Panc1 (cell line): Measurements from ENCODE around the gene SHISAL2B. TPM values are rescaled to one million over a fixed set of nuclear protein-coding genes. Genes with fewer than 3 reads are reported as not detected.

Experiments
- ATAC-seq: fragments of 200-7000 bp; cut with Tn5 transposase; 2 replicates; pipeline ENCODE4 v1.9.1; 2020; ENCODE audit warnings: mild to moderate bottlenecking, moderate library complexity
- BruUV-seq: library from RNA; stranded (reverse); fragments of 400-500 nt; replicated peaks from 2 replicates; lab custom pipeline; 2021; lab: Mats Ljungman, UMichigan
- CTCF ChIA-PET: fragments of 300-600 bp; sonication (Branson Sonifier 250); formaldehyde crosslinking; loops from one replicate; lab custom pipeline; 2022; ENCODE audit warnings: antibody characterized with exemption; lab: Charles Lee
- POLR2A ChIA-PET: fragments of 300-600 bp; sonication (Branson Sonifier 250); formaldehyde crosslinking; loops from one replicate; lab custom pipeline; 2022; ENCODE audit warnings: antibody characterized with exemption; lab: Charles Lee
- DNase-seq: peaks from one replicate; pipeline ENCODE4 v3.0.0-alpha.2; 2010; ENCODE audit warnings: low read depth, low spot score
- H3K27ac ChIP-seq: 2 replicates; pipeline ENCODE4 v1.5.1; 2011; ENCODE audit warnings: mild to moderate bottlenecking, low read length, inconsistent platforms
- H3K27me3 ChIP-seq: fragments of 200-500 bp; sonication (Bioruptor generic); 2 replicates; pipeline ENCODE4 v1.6.0; 2014; ENCODE audit warnings: low read length, inconsistent platforms; ENCODE audit not compliant: control insufficient read depth, insufficient read depth
- H3K36me3 ChIP-seq: fragments of 200-500 bp; sonication (Bioruptor generic); 2 replicates; pipeline ENCODE4 v1.5.1; 2014; ENCODE audit warnings: inconsistent platforms, mild to moderate bottlenecking, low read length, moderate library complexity; ENCODE audit not compliant: control insufficient read depth, insufficient read depth
- H3K4me1 ChIP-seq: 2 replicates; pipeline ENCODE4 v1.5.1; 2011; ENCODE audit warnings: inconsistent platforms, mild to moderate bottlenecking, low read length, moderate library complexity; ENCODE audit not compliant: control insufficient read depth, insufficient read depth
- H3K4me3 ChIP-seq, 2 experiments: 2 replicates each; pipeline ENCODE4 v1.5.1; 2011 to 2012; ENCODE audit warnings: low read depth in 2 of 2, low read length in 2 of 2, mild to moderate bottlenecking in 2 of 2, inconsistent platforms in 1 of 2, moderate library complexity in 1 of 2
- H3K9me3 ChIP-seq: fragments of 200-500 bp; sonication (Bioruptor generic); 2 replicates; pipeline ENCODE4 v1.5.1; 2014; ENCODE audit warnings: low read depth, mild to moderate bottlenecking, inconsistent platforms, low read length, moderate library complexity; ENCODE audit not compliant: control insufficient read depth, insufficient read depth
- POLR2AphosphoS5 ChIP-seq: IDR thresholded peaks from 2 replicates; pipeline ENCODE4 v1.6.1; 2012; ENCODE audit warnings: mild to moderate bottlenecking, low read depth, low read length, moderate library complexity
- SIN3A ChIP-seq: IDR thresholded peaks from 2 replicates; pipeline ENCODE4 v1.6.1; 2012; ENCODE audit warnings: low read depth, mild to moderate bottlenecking, low read length, moderate library complexity, borderline replicate concordance; ENCODE audit not compliant: insufficient read depth
- TCF7L2 ChIP-seq: IDR thresholded peaks from 2 replicates; pipeline ENCODE4 v1.6.1; 2011; ENCODE audit warnings: mild to moderate bottlenecking, low read depth, low read length, inconsistent platforms
- in situ Hi-C: cut with HindIII; loops from 2 replicates; pipeline ENCODE4 v1.10.0; 2016; ENCODE audit warnings: low sequenced_read_pairs, low pct_unique_long_range_greater_than_20kb
- intact Hi-C: fragments of 100-400 bp; cut with micrococcal nuclease; formaldehyde crosslinking; loops from one replicate; pipeline ENCODE4 v1.10.0; 2022; ENCODE audit not compliant: unreplicated experiment
- total RNA-seq: library from RNA; stranded (reverse); gene quantifications from one replicate; pipeline ENCODE4 v1.2.1, GENCODE V29; 2021; ENCODE audit not compliant: unreplicated experiment
- TF ChIP-seq, protein P1 (sequence below), 2 experiments: IDR thresholded peaks; 2 replicates each; pipeline ENCODE4 v1.6.1; 2011 to 2012; ENCODE audit warnings: low read depth in 2 of 2, control low read depth in 1 of 2, low read length in 1 of 2, mild to moderate bottlenecking in 1 of 2, moderate library complexity in 1 of 2; ENCODE audit not compliant: insufficient read depth in 1 of 2
- TF ChIP-seq, protein P2 (sequence below): fragments of 450-650 bp; IDR thresholded peaks from 2 replicates; pipeline ENCODE4 v1.5.1; 2017; ENCODE audit warnings: mild to moderate bottlenecking

Gene SHISAL2B
- total RNA-seq, 1 experiment from 2014 or later, result not detected

DNA sequence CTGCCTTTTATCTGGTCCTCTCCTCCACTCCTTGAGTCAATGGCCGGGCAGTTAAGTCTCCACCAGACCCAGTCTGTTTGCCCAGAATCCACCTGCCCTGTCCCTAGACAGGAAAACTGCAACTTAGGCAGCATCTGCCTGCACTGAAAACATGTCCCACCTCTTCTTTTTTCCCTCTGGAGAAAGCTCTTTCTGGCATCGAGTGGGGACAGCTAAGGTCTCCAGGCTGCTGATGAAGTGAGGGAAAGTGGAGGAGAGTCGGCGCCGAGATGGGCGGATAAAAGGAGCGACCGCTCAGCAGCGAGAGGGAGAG is 243 bp upstream of the SHISAL2B start:
- no peaks in the 10 kb centered on the region for H3K4me1 ChIP-seq
- ChIA-PET CTCF (no interaction called here), POLR2A (no interaction called here)
- DNase-seq (no peak), ATAC-seq (peak; percentile 39)
- no TSS peak for BruUV-seq
- peaks cover 40% of the 10 kb centered on the region for H3K27me3 ChIP-seq
- peak overlapping the region; percentile 32 to 45 for H3K4me3 ChIP-seq
- TF ChIP-seq TCF7L2, result no peak
- TF ChIP-seq, protein P1, sequence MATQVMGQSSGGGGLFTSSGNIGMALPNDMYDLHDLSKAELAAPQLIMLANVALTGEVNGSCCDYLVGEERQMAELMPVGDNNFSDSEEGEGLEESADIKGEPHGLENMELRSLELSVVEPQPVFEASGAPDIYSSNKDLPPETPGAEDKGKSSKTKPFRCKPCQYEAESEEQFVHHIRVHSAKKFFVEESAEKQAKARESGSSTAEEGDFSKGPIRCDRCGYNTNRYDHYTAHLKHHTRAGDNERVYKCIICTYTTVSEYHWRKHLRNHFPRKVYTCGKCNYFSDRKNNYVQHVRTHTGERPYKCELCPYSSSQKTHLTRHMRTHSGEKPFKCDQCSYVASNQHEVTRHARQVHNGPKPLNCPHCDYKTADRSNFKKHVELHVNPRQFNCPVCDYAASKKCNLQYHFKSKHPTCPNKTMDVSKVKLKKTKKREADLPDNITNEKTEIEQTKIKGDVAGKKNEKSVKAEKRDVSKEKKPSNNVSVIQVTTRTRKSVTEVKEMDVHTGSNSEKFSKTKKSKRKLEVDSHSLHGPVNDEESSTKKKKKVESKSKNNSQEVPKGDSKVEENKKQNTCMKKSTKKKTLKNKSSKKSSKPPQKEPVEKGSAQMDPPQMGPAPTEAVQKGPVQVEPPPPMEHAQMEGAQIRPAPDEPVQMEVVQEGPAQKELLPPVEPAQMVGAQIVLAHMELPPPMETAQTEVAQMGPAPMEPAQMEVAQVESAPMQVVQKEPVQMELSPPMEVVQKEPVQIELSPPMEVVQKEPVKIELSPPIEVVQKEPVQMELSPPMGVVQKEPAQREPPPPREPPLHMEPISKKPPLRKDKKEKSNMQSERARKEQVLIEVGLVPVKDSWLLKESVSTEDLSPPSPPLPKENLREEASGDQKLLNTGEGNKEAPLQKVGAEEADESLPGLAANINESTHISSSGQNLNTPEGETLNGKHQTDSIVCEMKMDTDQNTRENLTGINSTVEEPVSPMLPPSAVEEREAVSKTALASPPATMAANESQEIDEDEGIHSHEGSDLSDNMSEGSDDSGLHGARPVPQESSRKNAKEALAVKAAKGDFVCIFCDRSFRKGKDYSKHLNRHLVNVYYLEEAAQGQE (IDR thresholded peaks at IDR 0.05; ENCODE audit: insufficient read depth in 1 of 2, low read depth in 2 of 2, low read length in 1 of 2), result no peak
- no peak for TF ChIP-seq POLR2AphosphoS5
- no peak for TF ChIP-seq SIN3A
- TF ChIP-seq, protein P2, sequence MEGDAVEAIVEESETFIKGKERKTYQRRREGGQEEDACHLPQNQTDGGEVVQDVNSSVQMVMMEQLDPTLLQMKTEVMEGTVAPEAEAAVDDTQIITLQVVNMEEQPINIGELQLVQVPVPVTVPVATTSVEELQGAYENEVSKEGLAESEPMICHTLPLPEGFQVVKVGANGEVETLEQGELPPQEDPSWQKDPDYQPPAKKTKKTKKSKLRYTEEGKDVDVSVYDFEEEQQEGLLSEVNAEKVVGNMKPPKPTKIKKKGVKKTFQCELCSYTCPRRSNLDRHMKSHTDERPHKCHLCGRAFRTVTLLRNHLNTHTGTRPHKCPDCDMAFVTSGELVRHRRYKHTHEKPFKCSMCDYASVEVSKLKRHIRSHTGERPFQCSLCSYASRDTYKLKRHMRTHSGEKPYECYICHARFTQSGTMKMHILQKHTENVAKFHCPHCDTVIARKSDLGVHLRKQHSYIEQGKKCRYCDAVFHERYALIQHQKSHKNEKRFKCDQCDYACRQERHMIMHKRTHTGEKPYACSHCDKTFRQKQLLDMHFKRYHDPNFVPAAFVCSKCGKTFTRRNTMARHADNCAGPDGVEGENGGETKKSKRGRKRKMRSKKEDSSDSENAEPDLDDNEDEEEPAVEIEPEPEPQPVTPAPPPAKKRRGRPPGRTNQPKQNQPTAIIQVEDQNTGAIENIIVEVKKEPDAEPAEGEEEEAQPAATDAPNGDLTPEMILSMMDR, result no peak
- no peaks in the 10 kb centered on the region for H3K9me3 ChIP-seq
- no peak overlapping the region for H3K27ac ChIP-seq
- intact Hi-C loops, result no loop called here
- in situ Hi-C loops, result no loop called here
- H3K36me3 ChIP-seq, result no peaks in the 10 kb centered on the region

DNA sequence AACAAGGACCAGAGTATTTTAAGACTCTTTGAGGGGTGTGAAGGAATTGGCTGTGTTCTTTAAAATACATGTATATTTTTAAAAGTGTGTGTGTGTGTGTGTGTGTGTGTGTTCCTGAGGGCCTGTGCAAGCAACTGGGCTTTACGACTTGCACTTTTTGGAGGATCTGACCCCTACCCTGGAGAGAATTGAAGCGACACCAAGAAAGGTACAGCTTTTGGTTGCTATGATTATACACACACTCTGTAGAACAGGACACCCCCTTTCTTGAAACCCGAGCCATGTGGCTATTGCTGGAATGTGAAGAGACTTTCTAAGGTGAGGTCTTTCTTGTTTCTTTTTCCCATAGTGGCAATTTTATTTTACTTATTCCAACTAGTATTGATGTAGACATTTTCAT is 988 bp downstream of the SHISAL2B start:
- H3K36me3 ChIP-seq, result no peaks in the 10 kb centered on the region

More for the DNA sequence above, 988 bp downstream of the SHISAL2B start:
- in situ Hi-C loops (no loop called here), intact Hi-C loops (no loop called here)
- POLR2A ChIA-PET, result no interaction called here
- CTCF ChIA-PET, result no interaction called here
- Histone ChIP-seq H3K9me3 (no peaks in the 10 kb centered on the region), H3K27me3 (peaks cover 37% of the 10 kb centered on the region), H3K27ac (no peak overlapping the region), H3K4me3 (no peak overlapping the region), H3K4me1 (no peaks in the 10 kb centered on the region)
- BruUV-seq, result no TSS peak
- ATAC-seq (no peak), DNase-seq (no peak)
- TF ChIP-seq TCF7L2 (no peak), POLR2AphosphoS5 (no peak), SIN3A (no peak)
- TF ChIP-seq, protein P1 (IDR thresholded peaks at IDR 0.05; ENCODE audit: insufficient read depth in 1 of 2, low read depth in 2 of 2, low read length in 1 of 2), result no peak
- TF ChIP-seq, protein P2, result no peak
